SW 1271 (cell line): ENCODE data around the gene FZD2.
"Not testable (repeated sequence)": the region's sequence is repeated elsewhere in the genome, so short reads cannot be mapped to it uniquely, and the experiment has no call there.

Experiments
- DNase-seq, 2 experiments: peaks; one replicate each; lab custom pipeline; 2025; lab: John Stamatoyannopoulos, UW

FZD2 gene

GRCh38 chr17:44546671-44547606 lies 10.3 kb upstream of the FZD2 start:
- peak in 1 of 2 experiments; percentile 48 for DNase-seq

- no peak for DNase-seq
These were observed 9.5 kb upstream of the FZD2 start for GRCh38 chr17:44547625-44548267.

- DNase-seq: no peak
These were observed 8.7 kb upstream of the FZD2 start for GRCh38 chr17:44548376-44549230.

- no peak for DNase-seq
These were observed 7.6 kb upstream of the FZD2 start for GRCh38 chr17:44549686-44550085.

GRCh38 chr17:44552361-44552760 lies 4.9 kb upstream of the FZD2 start:
- DNase-seq: no peak

- DNase-seq: no peak
These were observed 2.2 kb upstream of the FZD2 start for GRCh38 chr17:44555099-44555498.

- peak in 1 of 2 experiments; percentile 56 for DNase-seq
These were observed 985 bp upstream of the FZD2 start for GRCh38 chr17:44556166-44556831.

GRCh38 chr17:44557651-44558285 lies 484 bp downstream of the FZD2 start:
- no peak for DNase-seq

- no peak for DNase-seq
These were observed 1.0 kb downstream of the FZD2 start for GRCh38 chr17:44558334-44558709.

GRCh38 chr17:44558710-44559633 lies 1.7 kb downstream of the FZD2 start:
- no peak for DNase-seq

GRCh38 chr17:44559634-44560554 lies 2.6 kb downstream of the FZD2 start:
- no peak for DNase-seq

- DNase-seq: no peak
These were observed 3.9 kb downstream of the FZD2 start for GRCh38 chr17:44561237-44561623.

- DNase-seq: no peak
These were observed 7.1 kb downstream of the FZD2 start for GRCh38 chr17:44564429-44564828.

- no peak for DNase-seq
These were observed 8.7 kb downstream of the FZD2 start for GRCh38 chr17:44565866-44566443.

- DNase-seq: not testable (repeated sequence)
These were observed 11.1 kb downstream of the FZD2 start for GRCh38 chr17:44568311-44568944.

GRCh38 chr17:44568945-44569858 lies 11.9 kb downstream of the FZD2 start:
- no peak for DNase-seq

GRCh38 chr17:44572801-44573200 lies 15.5 kb downstream of the FZD2 start:
- no peak for DNase-seq
